SK-N-MC (cell line): Measurements from ENCODE around the gene KCNK7.

Experiments
- EZH2 ChIP-seq: fragments of 200-600 bp; sonication (generic); IDR thresholded peaks from one replicate; pipeline ENCODE4 v1.6.1; 2017; ENCODE audit warnings: antibody characterized with exemption
- POLR2AphosphoS5 ChIP-seq: IDR thresholded peaks from 2 replicates; pipeline ENCODE4 v1.6.1; 2012; ENCODE audit warnings: mild to moderate bottlenecking, low read depth, low read length, borderline replicate concordance

- TF ChIP-seq POLR2AphosphoS5: 0 out of 2 replicates have a peak, but pooled peaks have one; percentile 4
- no peak for TF ChIP-seq EZH2
These were observed 12.2 kb upstream of the KCNK7 start for GRCh38 chr11:65607614-65608426.
